Subcutaneous adipose tissue (tissue), 4 donors: ENCODE results near the gene TATDN2. TPM values are rescaled to one million over a fixed set of nuclear protein-coding genes. Genes with fewer than 3 reads are reported as not detected.

Experiments used
- total RNA-seq, 4 donors: library from RNA; depleted of rRNA; stranded (reverse); fragments of >200 nt; gene quantifications; one replicate each; pipeline ENCODE4 v1.1.0, GENCODE V29; 2016
- TF ChIP-seq, protein P1 (sequence below): fragments of 450-650 bp; IDR thresholded peaks from one replicate; pipeline ENCODE4 v1.5.1; 2016; ENCODE audit warnings: low read depth, mild to moderate bottlenecking, control low read depth, antibody characterized with exemption, moderate library complexity

The TATDN2 gene, protein sequence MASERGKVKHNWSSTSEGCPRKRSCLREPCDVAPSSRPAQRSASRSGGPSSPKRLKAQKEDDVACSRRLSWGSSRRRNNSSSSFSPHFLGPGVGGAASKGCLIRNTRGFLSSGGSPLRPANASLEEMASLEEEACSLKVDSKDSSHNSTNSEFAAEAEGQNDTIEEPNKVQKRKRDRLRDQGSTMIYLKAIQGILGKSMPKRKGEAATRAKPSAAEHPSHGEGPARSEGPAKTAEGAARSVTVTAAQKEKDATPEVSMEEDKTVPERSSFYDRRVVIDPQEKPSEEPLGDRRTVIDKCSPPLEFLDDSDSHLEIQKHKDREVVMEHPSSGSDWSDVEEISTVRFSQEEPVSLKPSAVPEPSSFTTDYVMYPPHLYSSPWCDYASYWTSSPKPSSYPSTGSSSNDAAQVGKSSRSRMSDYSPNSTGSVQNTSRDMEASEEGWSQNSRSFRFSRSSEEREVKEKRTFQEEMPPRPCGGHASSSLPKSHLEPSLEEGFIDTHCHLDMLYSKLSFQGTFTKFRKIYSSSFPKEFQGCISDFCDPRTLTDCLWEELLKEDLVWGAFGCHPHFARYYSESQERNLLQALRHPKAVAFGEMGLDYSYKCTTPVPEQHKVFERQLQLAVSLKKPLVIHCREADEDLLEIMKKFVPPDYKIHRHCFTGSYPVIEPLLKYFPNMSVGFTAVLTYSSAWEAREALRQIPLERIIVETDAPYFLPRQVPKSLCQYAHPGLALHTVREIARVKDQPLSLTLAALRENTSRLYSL
- total RNA-seq: 10 to 100 TPM; 11.9 to 21.9 (median 18.1) TPM

DNA sequence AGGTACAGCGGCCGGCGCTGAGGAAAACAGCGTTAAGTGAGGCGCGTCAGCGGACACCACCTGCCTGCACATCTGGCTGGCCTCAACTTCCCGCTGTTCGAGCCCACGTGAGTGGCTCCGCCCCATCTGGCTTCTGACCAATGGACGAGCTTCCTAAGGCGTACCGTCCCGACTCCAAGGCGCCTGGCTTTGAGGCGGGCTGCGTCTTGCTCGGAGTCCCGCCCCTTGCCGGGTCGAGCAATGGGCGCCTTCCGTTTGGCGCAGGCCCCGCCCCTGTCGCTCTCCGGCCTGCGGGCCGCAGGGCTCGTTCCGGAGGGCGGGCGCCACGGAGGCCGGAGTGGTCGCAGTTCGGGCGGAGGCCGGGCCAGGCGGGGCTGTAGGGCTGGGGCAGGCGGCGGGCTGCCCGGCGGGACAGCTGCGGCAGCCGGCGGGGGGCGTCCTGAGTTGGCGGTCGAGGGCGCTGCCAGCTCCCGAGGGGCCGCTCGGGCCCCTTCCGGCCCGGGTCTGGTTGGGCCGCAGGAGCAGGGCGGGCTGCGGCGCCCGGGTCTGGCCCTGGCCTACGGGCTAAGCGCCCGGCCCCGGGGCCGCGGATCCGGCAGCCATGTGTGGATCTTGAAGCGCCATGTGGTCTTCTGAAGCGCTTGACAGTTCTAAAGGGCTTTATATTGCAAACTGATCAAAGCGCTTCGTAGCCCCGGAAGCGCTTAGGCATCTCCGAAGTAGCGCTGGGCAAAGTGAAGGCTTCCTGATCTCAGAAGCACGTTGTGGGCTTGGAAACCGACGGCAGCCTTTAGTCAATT lies at the start of gene TATDN2:
TATDN2 (plus strand) TSS at position 276 of the 800 bp plus-strand sequence. CDS start 742 bp downstream, outside the sequence.
- TF ChIP-seq, protein P1, sequence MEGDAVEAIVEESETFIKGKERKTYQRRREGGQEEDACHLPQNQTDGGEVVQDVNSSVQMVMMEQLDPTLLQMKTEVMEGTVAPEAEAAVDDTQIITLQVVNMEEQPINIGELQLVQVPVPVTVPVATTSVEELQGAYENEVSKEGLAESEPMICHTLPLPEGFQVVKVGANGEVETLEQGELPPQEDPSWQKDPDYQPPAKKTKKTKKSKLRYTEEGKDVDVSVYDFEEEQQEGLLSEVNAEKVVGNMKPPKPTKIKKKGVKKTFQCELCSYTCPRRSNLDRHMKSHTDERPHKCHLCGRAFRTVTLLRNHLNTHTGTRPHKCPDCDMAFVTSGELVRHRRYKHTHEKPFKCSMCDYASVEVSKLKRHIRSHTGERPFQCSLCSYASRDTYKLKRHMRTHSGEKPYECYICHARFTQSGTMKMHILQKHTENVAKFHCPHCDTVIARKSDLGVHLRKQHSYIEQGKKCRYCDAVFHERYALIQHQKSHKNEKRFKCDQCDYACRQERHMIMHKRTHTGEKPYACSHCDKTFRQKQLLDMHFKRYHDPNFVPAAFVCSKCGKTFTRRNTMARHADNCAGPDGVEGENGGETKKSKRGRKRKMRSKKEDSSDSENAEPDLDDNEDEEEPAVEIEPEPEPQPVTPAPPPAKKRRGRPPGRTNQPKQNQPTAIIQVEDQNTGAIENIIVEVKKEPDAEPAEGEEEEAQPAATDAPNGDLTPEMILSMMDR: no peak

DNA sequence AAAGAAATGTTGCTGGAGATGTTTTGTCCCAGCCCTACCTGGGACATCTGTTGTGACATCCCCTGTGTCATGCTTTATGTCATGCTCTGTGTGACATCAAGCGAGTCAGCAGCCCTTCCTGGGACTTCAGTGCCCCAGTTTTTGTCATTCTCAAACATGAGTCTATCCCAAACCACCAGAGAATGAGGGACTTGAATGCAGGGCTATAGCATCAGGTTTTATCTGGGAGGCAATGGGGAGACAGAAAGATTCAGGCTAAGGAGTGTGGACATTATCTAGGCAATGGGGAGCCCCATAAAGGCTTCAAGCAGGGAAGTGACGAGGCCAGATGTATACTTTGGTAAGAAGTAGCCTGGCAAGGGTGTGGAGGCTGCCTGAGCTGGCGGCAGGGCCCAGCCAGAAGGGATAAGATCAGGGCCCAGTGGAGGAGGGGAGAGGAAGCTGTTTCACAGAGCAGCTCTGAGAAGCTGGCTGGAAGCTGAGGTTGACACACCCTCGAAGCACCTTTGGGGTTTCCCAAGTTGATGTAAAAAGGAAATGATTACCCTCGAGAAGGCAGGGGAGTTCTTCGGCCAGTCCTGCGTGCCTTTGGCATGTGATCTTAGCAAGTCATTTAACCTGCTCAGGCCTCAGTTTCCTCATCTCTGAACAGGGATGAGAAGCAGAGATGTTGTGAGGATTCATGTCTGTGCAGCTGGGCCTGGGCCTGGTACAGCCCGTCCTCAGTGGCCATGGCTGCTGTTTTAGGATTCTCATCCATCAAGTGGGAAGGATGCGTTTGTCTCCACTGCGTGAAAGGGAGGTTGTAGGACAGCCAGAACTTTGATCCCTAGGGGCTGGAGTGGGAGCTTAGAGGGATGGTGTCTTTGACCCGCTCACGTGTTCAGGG lies 49.3 kb upstream of the TATDN2 start:
- TF ChIP-seq, protein P1: no peak

DNA sequence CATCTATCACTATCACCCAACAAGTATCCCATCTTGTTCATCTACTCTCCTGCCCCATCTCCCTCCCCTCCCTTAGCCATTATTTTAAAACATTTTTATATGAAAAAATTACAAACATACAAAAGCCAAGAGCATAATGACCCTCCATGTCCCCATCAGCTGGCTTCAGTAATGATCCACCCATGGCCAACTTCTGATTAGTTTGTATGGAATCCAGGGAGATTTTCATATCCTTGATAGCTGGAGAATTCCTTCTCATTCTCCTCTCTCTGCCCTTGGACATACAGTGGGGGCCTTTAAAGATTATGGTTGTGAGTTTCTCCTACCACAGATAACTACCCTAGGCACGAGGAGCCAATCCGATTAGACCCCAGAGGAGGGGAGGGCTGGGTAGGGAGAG lies 43.3 kb upstream of the TATDN2 start:
- TF ChIP-seq, protein P1: no peak

DNA sequence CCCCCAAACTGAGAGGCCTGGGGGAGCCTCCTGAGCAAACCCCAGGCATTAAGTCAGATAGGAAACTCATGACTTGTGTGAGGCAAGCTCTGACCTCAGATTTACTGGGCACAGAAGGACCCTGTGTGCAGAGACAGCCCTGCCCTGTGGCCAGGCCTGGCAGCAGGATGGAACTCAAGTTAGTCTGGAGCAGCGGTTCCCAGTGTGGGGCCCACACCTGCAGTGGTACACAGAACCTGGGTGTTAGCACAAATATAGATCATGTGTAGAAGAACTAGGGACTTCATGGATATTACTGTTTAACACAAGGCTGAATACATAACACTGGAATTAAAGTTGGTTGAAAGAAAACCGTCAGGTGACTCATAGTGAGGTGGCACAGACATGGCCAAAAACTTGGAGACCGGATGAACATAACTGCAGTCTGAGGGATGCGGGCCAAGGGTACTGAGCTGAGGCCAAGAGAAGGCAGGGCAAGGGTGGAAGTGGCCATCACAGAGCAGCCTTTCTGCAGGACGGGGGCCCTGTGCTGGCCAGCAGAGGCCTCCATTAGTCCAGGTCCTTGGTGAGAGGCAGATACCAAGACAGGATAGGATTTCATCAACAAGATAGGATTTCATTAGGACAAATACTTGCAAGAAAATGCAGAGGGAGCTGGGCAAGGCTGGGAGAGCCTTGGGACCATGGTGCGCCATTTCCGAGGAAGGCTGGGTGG lies 42.7 kb upstream of the TATDN2 start:
- TF ChIP-seq, protein P1: no peak

DNA sequence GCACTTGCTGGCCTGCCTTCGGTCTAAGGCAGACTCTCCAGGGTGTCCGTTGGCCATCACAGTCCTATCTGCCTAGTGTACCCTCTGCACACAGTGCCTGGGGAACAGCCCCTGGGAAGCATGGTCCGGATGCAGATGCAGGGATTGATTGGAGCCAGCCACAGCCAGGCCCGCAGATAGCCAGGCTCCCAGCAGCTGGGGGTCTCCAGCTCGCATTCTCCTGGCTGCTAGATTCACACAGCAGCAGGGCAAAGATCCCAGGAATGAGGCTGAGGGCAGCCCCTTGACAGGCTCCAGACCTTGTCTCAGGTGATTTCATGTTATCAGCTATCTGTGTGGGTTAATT lies 42.1 kb upstream of the TATDN2 start:
- TF ChIP-seq, protein P1: no peak

DNA sequence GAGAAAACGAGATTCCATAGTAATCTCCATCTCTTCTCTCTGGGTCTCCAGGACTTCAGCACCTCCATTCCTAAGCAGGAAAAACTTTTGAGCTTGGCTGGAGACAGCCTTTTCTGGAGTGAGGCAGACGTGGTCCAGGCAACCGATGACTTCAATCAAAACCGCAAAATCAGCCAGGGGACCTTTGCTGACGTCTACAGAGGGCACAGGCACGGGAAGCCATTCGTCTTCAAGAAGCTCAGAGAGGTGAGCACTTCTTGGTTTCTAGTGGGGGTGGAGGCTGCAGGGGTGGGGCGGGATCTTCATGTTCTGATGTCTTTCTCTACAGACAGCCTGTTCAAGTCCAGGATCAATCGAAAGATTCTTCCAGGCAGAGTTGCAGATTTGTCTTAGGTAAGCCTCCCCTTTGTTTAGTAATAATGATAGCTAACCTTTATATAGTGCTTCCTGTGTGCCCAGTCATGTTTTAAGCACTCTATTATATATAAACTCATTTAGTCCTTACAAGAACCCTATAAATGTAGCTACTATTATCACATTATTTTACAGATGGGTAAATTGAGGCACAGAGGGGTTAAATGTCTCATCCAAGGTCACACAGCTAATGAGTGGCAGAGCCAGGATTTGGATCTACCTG lies 35.0 kb upstream of the TATDN2 start:
- TF ChIP-seq, protein P1: no peak
